Upper lobe of left lung (tissue), 4 donors: ENCODE data around the gene MEGF11.

Experiments used
- EP300 ChIP-seq, 4 donors: sonication (generic); formaldehyde crosslinking; IDR thresholded peaks; one replicate each; pipeline ENCODE4 v1.5.1; 2017; ENCODE audit warnings: antibody characterized with exemption in 4 of 4, control low read depth in 2 of 4
- POLR2A ChIP-seq, 4 donors: fragments of 450-650 bp; IDR thresholded peaks; one replicate each; pipeline ENCODE4 v1.5.1; 2016 to 2017; ENCODE audit warnings: antibody characterized with exemption in 4 of 4, mild to moderate bottlenecking in 2 of 4
- POLR2AphosphoS5 ChIP-seq, 2 donors: sonication (generic); formaldehyde crosslinking; IDR thresholded peaks; one replicate each; pipeline ENCODE4 v1.5.1; 2017; ENCODE audit warnings: antibody characterized with exemption in 2 of 2
- TF ChIP-seq, protein P1 (sequence below), 6 experiments: fragments of 450-650 bp in 4 of 6; fragments of 200-600 bp in 2 of 6; sonication (generic) in 2 of 6; IDR thresholded peaks; one replicate each; pipeline ENCODE4 v1.5.1; 2016 to 2019; ENCODE audit warnings: antibody characterized with exemption in 6 of 6

- TF ChIP-seq, protein P1, sequence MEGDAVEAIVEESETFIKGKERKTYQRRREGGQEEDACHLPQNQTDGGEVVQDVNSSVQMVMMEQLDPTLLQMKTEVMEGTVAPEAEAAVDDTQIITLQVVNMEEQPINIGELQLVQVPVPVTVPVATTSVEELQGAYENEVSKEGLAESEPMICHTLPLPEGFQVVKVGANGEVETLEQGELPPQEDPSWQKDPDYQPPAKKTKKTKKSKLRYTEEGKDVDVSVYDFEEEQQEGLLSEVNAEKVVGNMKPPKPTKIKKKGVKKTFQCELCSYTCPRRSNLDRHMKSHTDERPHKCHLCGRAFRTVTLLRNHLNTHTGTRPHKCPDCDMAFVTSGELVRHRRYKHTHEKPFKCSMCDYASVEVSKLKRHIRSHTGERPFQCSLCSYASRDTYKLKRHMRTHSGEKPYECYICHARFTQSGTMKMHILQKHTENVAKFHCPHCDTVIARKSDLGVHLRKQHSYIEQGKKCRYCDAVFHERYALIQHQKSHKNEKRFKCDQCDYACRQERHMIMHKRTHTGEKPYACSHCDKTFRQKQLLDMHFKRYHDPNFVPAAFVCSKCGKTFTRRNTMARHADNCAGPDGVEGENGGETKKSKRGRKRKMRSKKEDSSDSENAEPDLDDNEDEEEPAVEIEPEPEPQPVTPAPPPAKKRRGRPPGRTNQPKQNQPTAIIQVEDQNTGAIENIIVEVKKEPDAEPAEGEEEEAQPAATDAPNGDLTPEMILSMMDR (IDR thresholded peaks at IDR 0.05): no peak
- TF ChIP-seq POLR2A (IDR thresholded peaks at IDR 0.05): no peak
- TF ChIP-seq EP300 (IDR thresholded peaks at IDR 0.05): no peak
- no peak for TF ChIP-seq POLR2AphosphoS5 (IDR thresholded peaks at IDR 0.05)
Measured at GRCh38 chr15:65937054-65937453, 316.5 kb downstream of the MEGF11 start.
